Endothelial cell of umbilical vein (primary cell): ENCODE results near the gene CRYBA4.

ENCODE experiments used
- GATA2 ChIP-seq: IDR thresholded peaks from 2 replicates; pipeline ENCODE4 v1.7.0; 2011; ENCODE audit warnings: low read depth, mild to moderate bottlenecking, moderate library complexity, mixed read lengths, low read length; ENCODE audit not compliant: insufficient read length, insufficient read depth
- JUN ChIP-seq: IDR thresholded peaks from 2 replicates; pipeline ENCODE4 v1.6.1; 2011; ENCODE audit warnings: borderline replicate concordance, low read depth; ENCODE audit not compliant: insufficient read length, insufficient read depth
- MAX ChIP-seq: IDR thresholded peaks from 2 replicates; pipeline ENCODE4 v1.6.1; 2011; ENCODE audit not compliant: insufficient read depth, insufficient read length
- MYC ChIP-seq: IDR thresholded peaks from one replicate; pipeline ENCODE4 v1.6.1; 2011; ENCODE audit warnings: mild to moderate bottlenecking, low read depth, low read length
- POLR2A ChIP-seq: IDR thresholded peaks from 2 replicates; pipeline ENCODE4 v1.6.1; 2012; ENCODE audit warnings: low read depth, mild to moderate bottlenecking, control low read depth, low read length
- POLR2AphosphoS5 ChIP-seq: IDR thresholded peaks from 2 replicates; pipeline ENCODE4 v1.6.1; 2012; ENCODE audit warnings: low read depth, mild to moderate bottlenecking, control low read depth, low read length, moderate library complexity; ENCODE audit not compliant: insufficient read depth
- TF ChIP-seq, protein P1 (sequence below), 2 donors: IDR thresholded peaks; 1 replicate in 1 of 2; 2 replicates in 1 of 2; pipeline ENCODE4 v1.5.1; 2011; ENCODE audit warnings: low read length in 2 of 2, mild to moderate bottlenecking in 2 of 2, moderate library complexity in 2 of 2, control low read depth in 1 of 2, inconsistent platforms in 1 of 2, low read depth in 1 of 2; ENCODE audit not compliant: insufficient read depth in 1 of 2; ENCODE audit errors: extremely low read depth in 1 of 2

- TF ChIP-seq, protein P1, sequence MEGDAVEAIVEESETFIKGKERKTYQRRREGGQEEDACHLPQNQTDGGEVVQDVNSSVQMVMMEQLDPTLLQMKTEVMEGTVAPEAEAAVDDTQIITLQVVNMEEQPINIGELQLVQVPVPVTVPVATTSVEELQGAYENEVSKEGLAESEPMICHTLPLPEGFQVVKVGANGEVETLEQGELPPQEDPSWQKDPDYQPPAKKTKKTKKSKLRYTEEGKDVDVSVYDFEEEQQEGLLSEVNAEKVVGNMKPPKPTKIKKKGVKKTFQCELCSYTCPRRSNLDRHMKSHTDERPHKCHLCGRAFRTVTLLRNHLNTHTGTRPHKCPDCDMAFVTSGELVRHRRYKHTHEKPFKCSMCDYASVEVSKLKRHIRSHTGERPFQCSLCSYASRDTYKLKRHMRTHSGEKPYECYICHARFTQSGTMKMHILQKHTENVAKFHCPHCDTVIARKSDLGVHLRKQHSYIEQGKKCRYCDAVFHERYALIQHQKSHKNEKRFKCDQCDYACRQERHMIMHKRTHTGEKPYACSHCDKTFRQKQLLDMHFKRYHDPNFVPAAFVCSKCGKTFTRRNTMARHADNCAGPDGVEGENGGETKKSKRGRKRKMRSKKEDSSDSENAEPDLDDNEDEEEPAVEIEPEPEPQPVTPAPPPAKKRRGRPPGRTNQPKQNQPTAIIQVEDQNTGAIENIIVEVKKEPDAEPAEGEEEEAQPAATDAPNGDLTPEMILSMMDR (IDR thresholded peaks at IDR 0.05; ENCODE audit: extremely low read depth in 1 of 2, insufficient read depth in 1 of 2, low read depth in 1 of 2, low read length in 2 of 2): no peak
- TF ChIP-seq MAX: no peak
- TF ChIP-seq POLR2AphosphoS5: no peak
- no peak for TF ChIP-seq POLR2A
- TF ChIP-seq MYC: no peak
- no peak for TF ChIP-seq JUN
- no peak for TF ChIP-seq GATA2
Measured at GRCh38 chr22:26574001-26574723, 47.6 kb upstream of the CRYBA4 start.
